ENCODE results near the gene FAH.

- TF ChIP-seq EZH2 (IDR thresholded peaks at IDR 0.05; ENCODE audit: low read depth, unreplicated experiment) (no peak), CTCF (conservative IDR thresholded peaks at IDR 0.05; ENCODE audit: low read depth in 2 of 2) (no peak), EZH2phosphoT487 (IDR thresholded peaks at IDR 0.05; ENCODE audit: unreplicated experiment) (no peak), NANOG (IDR thresholded peaks at IDR 0.05; ENCODE audit: borderline replicate concordance) (no peak), JUNB (IDR thresholded peaks at IDR 0.05; ENCODE audit: unreplicated experiment) (no peak), POLR2AphosphoS5 (IDR thresholded peaks at IDR 0.05; ENCODE audit: low read depth) (no peak), REST (IDR thresholded peaks at IDR 0.05; ENCODE audit: unreplicated experiment) (no peak), STAT1 (IDR thresholded peaks at IDR 0.05; ENCODE audit: unreplicated experiment) (no peak), ZNF114 (CRISPR knock-in tag; IDR thresholded peaks at IDR 0.05) (no peak), CREB1 (CRISPR knock-in tag; IDR thresholded peaks at IDR 0.05; ENCODE audit: low read depth) (no peak)
Observed at GRCh38 chr15:80107204-80107603, 45.6 kb upstream of the FAH start.
